ENCODE data around the gene PCDH1.

Gene PCDH1

DNA sequence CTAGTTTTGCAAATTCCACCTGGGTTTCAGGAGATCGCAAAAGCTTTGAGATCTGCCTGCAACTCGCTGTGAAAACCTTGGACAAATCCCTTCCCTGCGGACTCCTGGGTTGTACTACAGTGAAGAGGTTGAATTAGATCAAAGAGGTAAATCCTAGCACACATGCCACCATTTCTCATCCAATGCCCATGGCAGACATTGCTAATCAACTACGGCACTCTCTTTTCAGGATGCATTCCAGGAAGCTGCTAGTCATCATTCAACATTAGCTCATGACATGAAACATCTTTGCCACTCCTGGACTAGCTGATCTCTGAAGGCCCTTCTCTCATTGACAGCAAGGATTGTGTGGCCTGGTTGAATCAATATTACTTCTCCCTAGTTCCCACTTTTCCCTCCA, 46.1 kb downstream of the PCDH1 start:
- TF ChIP-seq, protein P1, sequence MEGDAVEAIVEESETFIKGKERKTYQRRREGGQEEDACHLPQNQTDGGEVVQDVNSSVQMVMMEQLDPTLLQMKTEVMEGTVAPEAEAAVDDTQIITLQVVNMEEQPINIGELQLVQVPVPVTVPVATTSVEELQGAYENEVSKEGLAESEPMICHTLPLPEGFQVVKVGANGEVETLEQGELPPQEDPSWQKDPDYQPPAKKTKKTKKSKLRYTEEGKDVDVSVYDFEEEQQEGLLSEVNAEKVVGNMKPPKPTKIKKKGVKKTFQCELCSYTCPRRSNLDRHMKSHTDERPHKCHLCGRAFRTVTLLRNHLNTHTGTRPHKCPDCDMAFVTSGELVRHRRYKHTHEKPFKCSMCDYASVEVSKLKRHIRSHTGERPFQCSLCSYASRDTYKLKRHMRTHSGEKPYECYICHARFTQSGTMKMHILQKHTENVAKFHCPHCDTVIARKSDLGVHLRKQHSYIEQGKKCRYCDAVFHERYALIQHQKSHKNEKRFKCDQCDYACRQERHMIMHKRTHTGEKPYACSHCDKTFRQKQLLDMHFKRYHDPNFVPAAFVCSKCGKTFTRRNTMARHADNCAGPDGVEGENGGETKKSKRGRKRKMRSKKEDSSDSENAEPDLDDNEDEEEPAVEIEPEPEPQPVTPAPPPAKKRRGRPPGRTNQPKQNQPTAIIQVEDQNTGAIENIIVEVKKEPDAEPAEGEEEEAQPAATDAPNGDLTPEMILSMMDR (IDR thresholded peaks at IDR 0.05; ENCODE audit: low read depth, low read length), result no peak
- peaks cover 34% of the 10 kb centered on the region for H3K4me1 ChIP-seq
- no peaks in the 10 kb centered on the region for H3K27me3 ChIP-seq
- no peaks in the 10 kb centered on the region for H3K36me3 ChIP-seq
- H3K9me3 ChIP-seq, result no peaks in the 10 kb centered on the region; the same call in 1 of the 2 replicates
- DNase-seq, result no peak
- H3K4me3 ChIP-seq (ENCODE audit: low read depth, low read length), result no peak overlapping the region

GRCh38 chr5:141828162-141828561, 50.0 kb downstream of the PCDH1 start:
- DNase-seq, result no peak
- H3K36me3 ChIP-seq, result no peaks in the 10 kb centered on the region
- no peak overlapping the region for H3K4me3 ChIP-seq (ENCODE audit: low read depth, low read length)
- H3K27me3 ChIP-seq, result no peaks in the 10 kb centered on the region
- TF ChIP-seq, protein P1 (IDR thresholded peaks at IDR 0.05; ENCODE audit: low read depth, low read length), result no peak
- peaks cover 43% of the 10 kb centered on the region for H3K4me1 ChIP-seq
- no peaks in the 10 kb centered on the region; the same call in 1 of the 2 replicates for H3K9me3 ChIP-seq

- Histone ChIP-seq H3K4me3 (ENCODE audit: low read depth, low read length) (no peak overlapping the region), H3K4me1 (peaks cover 35% of the 10 kb centered on the region), H3K9me3 (no peaks in the 10 kb centered on the region; the same call in 1 of the 2 replicates), H3K27me3 (no peaks in the 10 kb centered on the region), H3K36me3 (no peaks in the 10 kb centered on the region)
- TF ChIP-seq, protein P1 (IDR thresholded peaks at IDR 0.05; ENCODE audit: low read depth, low read length), result no peak
- DNase-seq, result no peak
Observed at GRCh38 chr5:141826674-141827073, 51.5 kb downstream of the PCDH1 start.

- Histone ChIP-seq H3K4me1 (peaks cover 34% of the 10 kb centered on the region), H3K4me3 (ENCODE audit: low read depth, low read length) (peak overlapping the region; percentile 39), H3K9me3 (no peaks in the 10 kb centered on the region), H3K27me3 (no peaks in the 10 kb centered on the region), H3K36me3 (no peaks in the 10 kb centered on the region)
- peak; percentile 40 for DNase-seq
- TF ChIP-seq, protein P1 (IDR thresholded peaks at IDR 0.05; ENCODE audit: low read depth, low read length), result peak; percentile 70
Observed at GRCh38 chr5:141825791-141826560, 52.2 kb downstream of the PCDH1 start.

- peaks cover 37% of the 10 kb centered on the region for H3K4me1 ChIP-seq
- H3K4me3 ChIP-seq (ENCODE audit: low read depth, low read length), result peak overlapping the region; percentile 39
- H3K36me3 ChIP-seq, result no peaks in the 10 kb centered on the region
- peak; percentile 77 for DNase-seq
- no peaks in the 10 kb centered on the region for H3K9me3 ChIP-seq
- no peaks in the 10 kb centered on the region for H3K27me3 ChIP-seq
- TF ChIP-seq, protein P1 (IDR thresholded peaks at IDR 0.05; ENCODE audit: low read depth, low read length), result no peak
Observed at GRCh38 chr5:141825241-141825671, 53.0 kb downstream of the PCDH1 start.

GRCh38 chr5:141824717-141825116, 53.5 kb downstream of the PCDH1 start:
- no peaks in the 10 kb centered on the region for H3K36me3 ChIP-seq
- TF ChIP-seq, protein P1 (IDR thresholded peaks at IDR 0.05; ENCODE audit: low read depth, low read length), result no peak
- DNase-seq, result no peak
- no peaks in the 10 kb centered on the region for H3K27me3 ChIP-seq
- H3K4me1 ChIP-seq, result peaks cover 37% of the 10 kb centered on the region
- H3K9me3 ChIP-seq, result no peaks in the 10 kb centered on the region
- peak overlapping the region; percentile 39 for H3K4me3 ChIP-seq (ENCODE audit: low read depth, low read length)
